Measurements from ENCODE around the gene TOMM70.
A peak's percentile ranks its signal among the peaks of the same experiment; 100 is the strongest.

The TOMM70 gene

DNA sequence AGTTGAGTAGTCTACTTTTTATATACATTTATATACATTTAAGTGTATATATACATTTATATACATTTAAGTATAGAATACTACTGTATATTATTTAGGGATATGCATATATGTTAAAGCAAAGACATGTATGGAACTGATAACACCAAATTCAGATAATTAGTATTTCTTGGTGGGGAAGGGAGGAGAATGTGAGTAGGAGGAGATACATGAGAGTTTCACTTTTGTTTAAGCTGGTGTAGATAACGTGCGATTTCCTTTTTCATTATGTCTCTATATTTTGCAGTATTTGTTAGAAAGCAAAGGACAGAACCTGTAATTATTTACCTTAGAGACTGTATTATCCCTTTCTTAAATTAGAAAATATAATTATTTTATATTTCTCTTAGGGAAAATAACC lies 83.0 kb downstream of the TOMM70 start:
- no peaks in the 10 kb centered on the region for H3K27me3 ChIP-seq (ENCODE audit: insufficient read depth, low read length, poor library complexity)
- no peaks in the 10 kb centered on the region for H3K79me2 ChIP-seq (ENCODE audit: control insufficient read depth, insufficient read depth, low read length)
- DNase-seq = no peak
- H3K27ac ChIP-seq (ENCODE audit: low read depth, low read length) = no peak overlapping the region
- no peak overlapping the region for H2BK5ac ChIP-seq (ENCODE audit: low read length)
- no peak overlapping the region for H3K4ac ChIP-seq (ENCODE audit: low read depth, low read length)
- no peak overlapping the region for H3K56ac ChIP-seq (ENCODE audit: low read length)
- H3K23ac ChIP-seq (ENCODE audit: low read length) = no peak overlapping the region
- no peak overlapping the region for H3K4me2 ChIP-seq (ENCODE audit: low read length)
- no peak overlapping the region for H2BK15ac ChIP-seq (replicated peaks; ENCODE audit: low read depth)
- H2AK5ac ChIP-seq (ENCODE audit: low read length) = no peak overlapping the region
- H3K4me3 ChIP-seq (ENCODE audit: low read length) = no peak overlapping the region
- H4K5ac ChIP-seq (ENCODE audit: low read length) = no peak overlapping the region
- H3K18ac ChIP-seq (ENCODE audit: low read length) = no peak overlapping the region
- no peak overlapping the region for H2BK120ac ChIP-seq (ENCODE audit: low read depth, low read length)
- no peak overlapping the region for H4K8ac ChIP-seq (ENCODE audit: low read depth, low read length)
- H3K4me1 ChIP-seq (ENCODE audit: control insufficient read depth, low read depth, low read length) = no peaks in the 10 kb centered on the region
- no CpG with 5 or more reads among the region's 2 CpGs for WGBS (ENCODE audit: extremely low coverage, insufficient coverage, low lambda C conversion rate)
- no peak overlapping the region for H3K9ac ChIP-seq (ENCODE audit: low read length)
- H3K36me3 ChIP-seq (ENCODE audit: control insufficient read depth, insufficient read depth, low read length) = no peaks in the 10 kb centered on the region
- H3K79me1 ChIP-seq (ENCODE audit: low read length) = no peaks in the 10 kb centered on the region

DNA sequence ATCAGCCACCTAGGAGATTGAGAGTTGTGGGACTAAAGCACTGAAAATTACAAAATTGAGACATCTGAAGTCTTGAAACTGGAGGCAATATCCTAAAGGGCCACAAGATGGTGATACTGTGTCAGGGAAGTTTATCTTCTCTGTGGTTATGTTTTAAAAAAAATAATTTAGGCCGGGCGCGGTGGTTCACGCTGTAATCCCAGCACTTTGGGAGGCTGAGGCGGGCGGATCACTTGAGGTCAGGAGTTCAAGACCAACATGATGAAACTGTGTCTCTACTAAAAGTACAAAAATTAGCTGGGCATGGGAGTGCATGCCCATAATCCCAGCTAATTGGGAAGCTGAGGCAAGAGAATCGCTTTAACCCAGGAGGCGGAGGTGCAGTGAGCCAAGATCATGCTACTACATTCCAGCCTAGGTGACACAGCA lies 84.2 kb downstream of the TOMM70 start:
- no CpG with 5 or more reads among the region's 8 CpGs for WGBS (ENCODE audit: extremely low coverage, insufficient coverage, low lambda C conversion rate)
- Histone ChIP-seq H2BK15ac (replicated peaks; ENCODE audit: low read depth) (no peak overlapping the region), H3K79me1 (ENCODE audit: low read length) (no peaks in the 10 kb centered on the region), H3K27me3 (ENCODE audit: insufficient read depth, low read length, poor library complexity) (no peaks in the 10 kb centered on the region), H3K4me1 (ENCODE audit: control insufficient read depth, low read depth, low read length) (no peaks in the 10 kb centered on the region), H3K79me2 (ENCODE audit: control insufficient read depth, insufficient read depth, low read length) (no peaks in the 10 kb centered on the region), H4K8ac (ENCODE audit: low read depth, low read length) (no peak overlapping the region), H3K56ac (ENCODE audit: low read length) (no peak overlapping the region), H2AK5ac (ENCODE audit: low read length) (no peak overlapping the region), H3K18ac (ENCODE audit: low read length) (no peak overlapping the region), H3K4me2 (ENCODE audit: low read length) (no peak overlapping the region), H2BK120ac (ENCODE audit: low read depth, low read length) (no peak overlapping the region), H3K4me3 (ENCODE audit: low read length) (no peak overlapping the region), H3K4ac (ENCODE audit: low read depth, low read length) (no peak overlapping the region), H3K9ac (ENCODE audit: low read length) (no peak overlapping the region), H2BK5ac (ENCODE audit: low read length) (no peak overlapping the region), H3K27ac (ENCODE audit: low read depth, low read length) (no peak overlapping the region), H4K5ac (ENCODE audit: low read length) (no peak overlapping the region), H3K36me3 (ENCODE audit: control insufficient read depth, insufficient read depth, low read length) (no peaks in the 10 kb centered on the region), H3K23ac (ENCODE audit: low read length) (no peak overlapping the region)
- DNase-seq = peak; percentile 57
